Amniotic stem cell (primary cell): ENCODE data around the gene PPL.

ENCODE experiments used
- DNase-seq: peaks from one replicate; lab custom pipeline; 2025; lab: John Stamatoyannopoulos, UW

The PPL gene

GRCh38 chr16:4859900-4860255 is 77.1 kb downstream of the PPL start:
- no peak for DNase-seq

DNA sequence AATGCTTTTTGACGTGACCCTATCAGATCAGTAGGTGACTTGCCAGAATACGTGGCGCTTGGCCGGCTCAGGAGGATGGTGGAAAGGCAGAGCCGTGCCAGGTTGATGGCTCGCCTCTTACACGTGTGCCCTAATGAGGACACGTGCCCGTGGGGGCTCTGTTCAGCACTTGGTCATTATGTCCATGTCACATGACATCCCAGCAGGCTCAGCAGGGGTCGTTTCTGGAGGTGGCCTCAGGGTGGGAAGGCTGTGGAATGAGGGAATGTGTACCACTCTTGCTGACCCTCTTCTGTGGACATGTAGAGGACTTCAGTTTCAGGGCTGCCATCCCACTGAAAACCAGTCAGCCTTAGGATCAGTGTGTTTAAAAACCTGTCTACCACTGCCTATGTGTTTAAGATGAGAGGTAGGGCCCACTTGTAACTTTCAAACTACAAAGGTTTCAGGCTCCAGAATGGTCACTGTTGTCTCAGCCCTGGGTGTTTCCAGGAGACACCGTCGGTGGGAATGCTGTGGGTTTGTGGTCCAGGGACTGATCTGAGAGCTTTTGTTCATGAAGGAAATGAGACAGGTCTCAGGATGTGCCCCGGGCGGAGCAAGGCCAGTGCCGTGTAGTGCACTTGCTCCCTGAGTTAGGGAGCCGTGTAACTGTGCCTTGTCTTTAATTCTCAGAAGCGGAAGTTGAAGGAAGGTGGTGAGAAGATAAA is 77.6 kb downstream of the PPL start:
- DNase-seq, result no peak

DNA sequence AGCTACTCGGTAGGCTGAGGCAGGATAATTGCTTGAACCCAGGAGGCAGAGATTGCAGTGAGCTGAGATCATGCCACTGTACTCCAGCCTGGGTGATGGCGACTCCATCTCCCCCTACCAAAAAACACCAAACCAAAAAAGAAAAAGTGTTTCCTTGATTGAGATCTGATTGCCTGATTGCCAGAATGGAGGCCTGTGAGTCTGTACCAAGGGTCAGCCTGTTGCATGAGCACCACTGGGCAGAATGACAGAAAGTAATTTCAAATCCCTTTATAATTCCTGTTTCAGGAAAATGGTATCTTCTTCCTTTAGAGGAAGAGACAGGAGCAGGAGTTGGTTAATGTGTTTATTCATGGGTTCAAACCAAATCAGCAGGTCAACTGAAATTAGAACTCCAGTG is 81.1 kb downstream of the PPL start:
- no peak for DNase-seq

DNA sequence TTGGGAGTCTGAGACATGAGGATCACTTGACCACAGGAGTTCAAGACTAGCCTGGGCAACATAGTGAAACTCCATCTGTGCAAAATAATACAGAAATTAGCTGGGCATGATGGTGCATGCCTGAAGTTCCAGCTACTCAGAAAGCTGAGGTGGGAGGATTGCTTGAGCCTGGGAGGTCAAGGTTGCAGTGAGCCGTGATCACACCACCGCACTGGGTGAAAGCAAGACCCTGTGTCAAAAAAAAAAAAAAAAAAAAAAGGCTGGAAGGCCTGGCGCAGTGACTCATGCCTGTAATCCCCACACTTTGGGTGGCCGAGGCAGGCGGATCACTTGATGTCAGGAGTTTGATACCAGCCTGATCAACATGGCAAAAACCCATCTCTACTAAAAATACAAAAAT is 81.6 kb downstream of the PPL start:
- DNase-seq, result no peak

- no peak for DNase-seq
Observed at GRCh38 chr16:4852221-4852872, 84.6 kb downstream of the PPL start.

- DNase-seq, result no peak
Observed at GRCh38 chr16:4850211-4850610, 86.7 kb downstream of the PPL start.

DNA sequence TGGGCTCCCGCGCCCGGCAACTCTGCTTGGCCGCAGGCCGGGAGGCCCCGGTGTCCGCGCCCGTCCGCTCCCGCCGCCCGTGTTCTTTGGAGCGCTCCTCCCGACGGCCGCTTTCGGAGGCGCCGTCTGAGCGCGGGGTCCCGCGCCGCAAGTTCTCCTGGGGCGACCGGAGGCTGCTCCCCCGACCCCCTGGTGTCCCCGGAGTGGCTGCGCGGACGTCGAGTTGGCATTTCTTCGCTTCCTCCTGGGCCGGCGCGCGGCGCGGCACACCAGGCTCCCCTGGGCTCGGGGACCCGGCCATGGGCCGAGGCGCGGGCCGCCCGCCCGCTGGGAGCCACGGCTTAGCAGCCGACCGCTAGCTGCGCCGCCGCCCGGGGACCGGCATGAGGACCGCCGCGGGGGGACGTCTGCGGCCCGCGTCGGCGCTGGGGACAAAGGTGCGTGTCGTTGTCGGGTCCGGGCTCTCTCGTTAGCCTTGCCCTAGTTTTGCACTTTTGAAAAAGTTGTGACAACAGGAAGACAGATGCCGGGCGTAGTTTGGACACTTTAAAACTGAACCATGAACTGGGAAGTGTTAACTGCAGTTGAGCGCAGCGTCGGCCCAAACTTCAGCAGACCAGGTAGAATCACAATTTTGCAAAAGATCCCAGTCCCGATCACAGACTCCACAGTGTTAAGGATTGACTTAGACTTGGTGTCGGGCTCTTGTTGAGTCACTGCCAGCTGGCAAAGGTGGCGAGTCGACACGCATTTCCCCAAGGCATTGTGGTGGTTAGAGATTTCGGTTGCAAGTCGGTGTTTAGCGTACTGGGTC is 89.0 kb downstream of the PPL start:
- peak; percentile 7 for DNase-seq

DNA sequence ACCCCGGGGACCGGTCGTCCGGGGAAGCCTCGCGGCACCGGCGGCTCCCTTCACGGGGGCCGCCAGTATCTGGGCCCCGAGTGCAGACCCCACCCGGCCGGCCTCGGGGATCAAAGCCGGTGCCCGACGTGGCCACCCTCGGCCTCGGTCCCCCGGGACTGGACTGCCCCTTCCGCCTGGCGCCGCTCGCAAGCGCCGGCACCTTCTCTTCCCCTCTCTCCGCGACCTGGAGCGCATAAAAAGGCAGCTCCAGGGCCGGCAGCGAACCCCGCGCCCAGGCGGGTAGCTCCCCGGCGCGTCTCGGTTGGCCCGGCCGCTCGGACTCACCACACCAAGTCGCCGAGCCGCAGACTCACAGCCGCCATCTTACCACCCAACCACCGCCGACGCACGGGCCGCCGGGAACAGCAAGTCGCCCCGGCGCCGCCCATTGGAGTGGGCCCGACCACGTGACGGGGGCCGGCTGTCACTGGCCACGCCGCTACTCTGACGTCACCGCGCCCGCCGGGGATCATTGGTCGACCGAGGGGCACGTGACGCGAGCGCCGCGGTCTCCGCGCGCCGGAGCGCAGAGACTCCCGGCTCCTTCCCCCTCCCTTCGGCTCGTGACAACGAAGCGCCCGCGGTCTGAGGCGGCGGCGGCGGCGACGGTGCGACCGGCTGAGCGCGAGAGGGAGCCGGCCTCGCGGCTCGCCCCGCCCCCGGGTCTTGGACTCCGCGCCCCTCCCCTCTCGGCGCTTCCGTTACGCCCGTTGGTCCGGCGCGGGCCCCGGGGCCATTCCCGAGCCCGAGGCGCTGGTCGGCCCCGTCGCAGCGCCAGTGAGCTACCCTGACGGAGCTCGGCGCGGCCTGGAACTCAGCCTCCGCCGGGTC is 89.8 kb downstream of the PPL start, which contains the start of the genes GLYR1 and UBN1:
GLYR1 (minus strand) TSS at position 388 of the 873 bp plus-strand sequence; CDS start at position 365, 23 bp downstream.
UBN1 (plus strand) TSS at position 581 of the 873 bp plus-strand sequence. CDS start 5,437 bp downstream, outside the sequence.
- DNase-seq, result peak; percentile 97

- DNase-seq, result peak; percentile 46
Observed at GRCh38 chr16:4846503-4846900, 90.4 kb downstream of the PPL start.

DNA sequence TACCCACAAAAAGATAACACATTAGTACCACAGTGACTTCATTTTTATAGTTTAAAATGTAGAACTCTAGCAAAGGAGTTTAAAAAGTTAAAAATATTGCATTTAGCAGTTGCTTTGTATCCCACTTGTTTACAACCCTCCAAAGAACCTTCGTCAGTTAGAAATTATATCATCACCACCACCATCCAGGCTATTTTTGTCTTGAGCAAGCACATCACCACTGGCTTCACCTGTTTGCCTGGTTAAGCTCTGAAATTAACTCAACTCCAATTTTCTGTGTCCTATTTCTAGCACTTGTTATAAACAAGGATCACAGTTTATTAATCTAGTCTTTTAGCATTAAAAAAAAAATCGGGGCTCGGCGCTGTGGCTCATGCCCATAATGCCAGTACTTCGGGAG is 96.0 kb downstream of the PPL start:
- no peak for DNase-seq

GRCh38 chr16:4839942-4840341 is 97.0 kb downstream of the PPL start:
- DNase-seq, result no peak

DNA sequence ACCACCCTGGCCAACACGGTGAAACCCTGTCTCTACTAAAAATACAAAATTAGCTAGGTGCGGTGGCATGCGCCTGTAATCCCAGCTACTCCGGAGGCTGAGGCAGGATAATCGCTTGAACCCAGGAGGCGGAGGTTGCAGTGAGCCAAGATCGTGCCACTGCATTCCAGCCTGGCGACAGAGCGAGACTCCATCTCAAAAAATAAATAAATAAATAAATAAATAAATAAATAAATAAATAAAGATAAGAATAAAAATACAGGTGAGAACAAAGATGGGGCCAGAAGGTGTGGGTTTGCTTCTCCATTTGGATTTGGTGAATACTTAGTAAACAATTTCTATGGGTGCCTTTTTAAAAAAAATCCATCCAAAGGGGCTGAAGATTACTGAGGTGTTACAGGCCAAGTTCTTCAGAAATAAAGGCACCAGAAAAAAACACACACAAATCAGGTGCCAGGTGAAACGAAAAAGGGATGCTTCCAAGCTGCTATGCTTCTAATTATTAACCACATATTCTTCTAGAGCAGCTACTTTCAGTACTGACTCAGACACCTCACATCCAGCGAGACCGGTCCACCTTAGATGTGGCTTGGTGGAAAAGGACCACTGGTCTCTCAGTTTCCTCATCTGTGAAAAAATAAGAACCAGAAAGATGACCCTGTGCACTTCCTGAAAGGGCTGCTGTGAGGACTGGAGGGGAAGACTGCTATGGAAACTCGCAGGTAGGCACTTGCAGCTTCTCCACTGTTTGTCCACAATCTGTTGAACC is 99.0 kb downstream of the PPL start:
- DNase-seq, result no peak

DNA sequence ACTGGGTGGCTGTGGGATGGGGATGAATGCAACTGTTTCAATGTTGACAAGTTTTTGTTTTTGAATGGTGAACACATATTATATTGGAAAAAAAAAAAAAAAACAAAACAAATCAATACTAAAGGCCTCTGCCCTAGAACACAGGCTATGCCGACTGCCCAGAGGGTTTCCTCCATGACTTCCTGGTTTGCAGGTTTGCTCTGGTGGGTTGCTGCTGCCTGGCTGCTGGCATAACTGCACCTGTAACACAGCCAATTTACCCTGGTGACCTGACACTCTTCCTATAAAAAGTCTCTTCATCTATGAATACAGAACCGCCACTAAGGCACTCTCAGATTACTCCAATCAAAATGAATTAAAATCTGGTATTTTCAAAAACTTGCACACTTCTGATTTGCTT is 100.2 kb downstream of the PPL start:
- DNase-seq, result no peak

DNA sequence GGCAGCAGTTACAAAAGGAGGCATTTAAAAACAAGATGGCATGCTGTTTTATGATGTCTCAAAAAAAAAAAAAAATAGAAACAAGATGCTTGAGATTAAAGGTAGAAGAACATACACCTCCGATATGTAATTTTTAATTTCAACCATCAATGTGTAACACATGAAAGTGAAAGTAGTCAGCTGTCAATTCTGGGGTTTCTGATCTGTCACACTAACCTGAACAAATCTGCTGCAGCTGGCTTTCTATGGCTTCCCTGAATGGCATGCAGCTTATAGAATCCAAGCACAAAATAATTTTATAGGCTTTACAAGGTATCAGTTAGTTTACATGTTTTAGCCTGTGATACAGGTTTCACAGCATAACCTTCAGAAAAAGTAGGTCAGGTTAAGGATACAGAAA is 103.4 kb downstream of the PPL start:
- DNase-seq, result no peak

DNA sequence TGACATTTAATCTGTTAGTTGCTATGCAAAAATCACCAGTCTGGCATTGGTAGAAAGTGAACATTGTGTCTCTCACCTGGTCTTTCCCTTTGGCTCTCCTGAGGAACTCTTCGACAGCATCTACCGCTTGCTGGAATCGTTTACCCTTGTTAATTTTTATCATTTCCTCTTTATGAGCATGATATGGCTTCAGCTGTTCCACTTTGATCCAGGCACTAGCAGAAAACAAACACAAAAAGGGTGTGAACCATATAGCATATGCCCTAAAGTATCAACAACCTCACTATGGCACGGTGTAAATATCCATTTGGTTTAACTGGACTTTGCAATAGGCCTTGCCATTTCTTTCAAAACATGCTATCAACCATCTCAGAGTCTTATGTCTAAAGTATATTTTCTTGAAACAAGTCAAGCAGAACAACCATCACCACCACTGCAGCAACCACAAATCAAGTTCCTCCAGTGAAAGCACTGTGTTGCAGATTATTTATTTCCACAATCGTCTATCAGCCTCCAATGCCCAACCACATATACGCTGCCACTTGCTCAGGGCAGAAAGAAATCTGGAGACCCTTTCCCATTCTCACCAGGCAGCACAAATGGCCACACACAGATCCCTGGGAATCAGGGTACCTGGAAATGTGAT is 104.1 kb downstream of the PPL start:
- no peak for DNase-seq
